GM23248 (cell line): ENCODE data around the gene GABBR2.

Source experiments
- EZH2 ChIP-seq: fragments of 200-600 bp; sonication (generic); IDR thresholded peaks from 2 replicates; pipeline ENCODE4 v1.6.1; 2018; ENCODE audit warnings: antibody characterized with exemption, mild to moderate bottlenecking; ENCODE audit not compliant: insufficient read depth, poor library complexity, severe bottlenecking
- EZH2phosphoT487 ChIP-seq: fragments of 200-600 bp; sonication (generic); IDR thresholded peaks from 2 replicates; pipeline ENCODE4 v1.6.1; 2018; ENCODE audit warnings: antibody characterized with exemption, moderate library complexity, mild to moderate bottlenecking, low read depth; ENCODE audit not compliant: insufficient read depth

GRCh38 chr9:98315067-98315453 lies 393.7 kb downstream of the GABBR2 start:
- TF ChIP-seq EZH2 (no peak), EZH2phosphoT487 (no peak)
